Kidney epithelial cell (primary cell): ENCODE results near the gene IL20RB. TPM values are rescaled to one million over a fixed set of nuclear protein-coding genes. Genes with fewer than 3 reads are reported as not detected.
"Not testable (repeated sequence)": the region's sequence is repeated elsewhere in the genome, so short reads cannot be mapped to it uniquely, and the experiment has no call there.

Experiments used
- DNase-seq: peaks from one replicate; pipeline ENCODE4 v3.0.0-alpha.2; 2010; ENCODE audit warnings: low read depth
- H3K27me3 ChIP-seq: 2 replicates; pipeline ENCODE4 v1.6.0; 2011; ENCODE audit warnings: low read length; ENCODE audit not compliant: control insufficient read depth, insufficient read depth
- H3K36me3 ChIP-seq: 2 replicates; pipeline ENCODE4 v1.5.1; 2011; ENCODE audit warnings: low read length; ENCODE audit not compliant: control insufficient read depth, insufficient read depth
- H3K4me3 ChIP-seq: 2 replicates; pipeline ENCODE4 v1.5.1; 2011; ENCODE audit warnings: low read depth, mild to moderate bottlenecking, control low read depth, low read length
- total RNA-seq: library from RNA; depleted of rRNA; stranded (reverse); fragments of >200 nt; gene quantifications from 2 replicates; pipeline ENCODE4 v1.2.3, GENCODE V29; 2015
- TF ChIP-seq, protein P1 (sequence below): IDR thresholded peaks from 2 replicates; pipeline ENCODE4 v1.5.1; 2011; ENCODE audit warnings: mild to moderate bottlenecking, moderate library complexity, low read length, control low read depth, inconsistent platforms; ENCODE audit not compliant: insufficient read depth, poor library complexity, severe bottlenecking

IL20RB gene
- total RNA-seq, 1 donor from 2014 or later = 0.58 TPM

GRCh38 chr3:136992115-136992514, 34.3 kb downstream of the IL20RB start:
- TF ChIP-seq, protein P1, sequence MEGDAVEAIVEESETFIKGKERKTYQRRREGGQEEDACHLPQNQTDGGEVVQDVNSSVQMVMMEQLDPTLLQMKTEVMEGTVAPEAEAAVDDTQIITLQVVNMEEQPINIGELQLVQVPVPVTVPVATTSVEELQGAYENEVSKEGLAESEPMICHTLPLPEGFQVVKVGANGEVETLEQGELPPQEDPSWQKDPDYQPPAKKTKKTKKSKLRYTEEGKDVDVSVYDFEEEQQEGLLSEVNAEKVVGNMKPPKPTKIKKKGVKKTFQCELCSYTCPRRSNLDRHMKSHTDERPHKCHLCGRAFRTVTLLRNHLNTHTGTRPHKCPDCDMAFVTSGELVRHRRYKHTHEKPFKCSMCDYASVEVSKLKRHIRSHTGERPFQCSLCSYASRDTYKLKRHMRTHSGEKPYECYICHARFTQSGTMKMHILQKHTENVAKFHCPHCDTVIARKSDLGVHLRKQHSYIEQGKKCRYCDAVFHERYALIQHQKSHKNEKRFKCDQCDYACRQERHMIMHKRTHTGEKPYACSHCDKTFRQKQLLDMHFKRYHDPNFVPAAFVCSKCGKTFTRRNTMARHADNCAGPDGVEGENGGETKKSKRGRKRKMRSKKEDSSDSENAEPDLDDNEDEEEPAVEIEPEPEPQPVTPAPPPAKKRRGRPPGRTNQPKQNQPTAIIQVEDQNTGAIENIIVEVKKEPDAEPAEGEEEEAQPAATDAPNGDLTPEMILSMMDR = no peak
- H3K27me3 ChIP-seq = no peaks in the 10 kb centered on the region
- no peak for DNase-seq
- no peaks in the 10 kb centered on the region for H3K36me3 ChIP-seq
- H3K4me3 ChIP-seq = no peak overlapping the region

- TF ChIP-seq, protein P1 = no peak
- no peaks in the 10 kb centered on the region for H3K36me3 ChIP-seq
- no peaks in the 10 kb centered on the region for H3K27me3 ChIP-seq
- no peak for DNase-seq
- H3K4me3 ChIP-seq = no peak overlapping the region
Observed at GRCh38 chr3:136994772-136995516, 37.2 kb downstream of the IL20RB start.

- TF ChIP-seq, protein P1 = no peak
- Histone ChIP-seq H3K36me3 (no peaks in the 10 kb centered on the region), H3K27me3 (no peaks in the 10 kb centered on the region), H3K4me3 (no peak overlapping the region)
- DNase-seq = no peak
Observed at GRCh38 chr3:136995652-136996051, 37.9 kb downstream of the IL20RB start.

DNA sequence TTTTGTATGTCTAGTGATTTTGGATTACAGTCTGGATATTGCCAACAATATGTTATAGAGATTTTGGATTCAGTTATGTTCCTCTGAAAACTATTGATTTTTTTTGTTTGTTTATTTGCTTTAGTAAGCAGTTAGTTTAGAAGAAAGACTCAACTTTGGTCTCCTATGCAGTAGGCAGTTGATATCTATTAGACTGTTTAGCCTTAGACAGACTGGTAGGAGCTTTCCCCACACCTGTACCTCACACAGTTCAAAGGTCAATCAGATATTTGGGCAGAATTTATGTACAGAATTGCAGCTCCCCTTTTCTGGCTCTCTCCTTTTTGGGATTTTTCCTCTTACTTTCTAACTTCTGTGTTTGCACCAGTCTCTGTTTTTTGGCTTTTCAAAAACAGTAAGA, 42.3 kb downstream of the IL20RB start:
- TF ChIP-seq, protein P1 = no peak
- no peaks in the 10 kb centered on the region for H3K36me3 ChIP-seq
- no peaks in the 10 kb centered on the region for H3K27me3 ChIP-seq

DNA sequence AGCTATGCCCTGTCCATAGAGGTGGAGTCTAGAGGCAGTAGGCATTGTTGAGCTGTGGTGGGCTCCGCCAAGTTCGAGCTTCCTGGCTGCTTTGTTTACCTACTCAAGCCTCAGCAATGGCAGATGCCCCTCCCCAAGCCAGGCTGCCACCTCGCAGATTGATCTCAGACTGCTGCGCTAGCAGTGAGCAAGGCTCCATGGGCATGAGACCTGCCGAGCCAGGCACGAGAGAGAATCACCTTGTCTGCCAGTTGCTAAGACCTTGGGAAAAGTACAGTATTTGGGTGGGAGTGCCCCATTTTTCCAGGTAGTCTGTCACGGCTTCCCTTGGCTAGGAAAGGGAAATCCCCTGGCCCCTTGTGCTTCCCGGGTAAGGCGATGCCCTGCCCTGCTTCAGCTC, 49.6 kb downstream of the IL20RB start:
- not testable (repeated sequence) for H3K27me3 ChIP-seq, H3K36me3 ChIP-seq, DNase-seq, H3K4me3 ChIP-seq

More for the DNA sequence above, 42.3 kb downstream of the IL20RB start:
- DNase-seq = no peak
- no peak overlapping the region for H3K4me3 ChIP-seq

GRCh38 chr3:137008131-137008530, 50.3 kb downstream of the IL20RB start:
- DNase-seq = no peak
- TF ChIP-seq, protein P1 = no peak
- H3K36me3 ChIP-seq = no peaks in the 10 kb centered on the region

More at GRCh38 chr3:137008131-137008530, 50.3 kb downstream of the IL20RB start:
- Histone ChIP-seq H3K4me3 (no peak overlapping the region), H3K27me3 (no peaks in the 10 kb centered on the region)
